Ovary (tissue), 9 donors: ENCODE measurements around the gene BTN1A1. TPM values are rescaled to one million over a fixed set of nuclear protein-coding genes. Genes with fewer than 3 reads are reported as not detected.
"Not testable (repeated sequence)": the region's sequence is repeated elsewhere in the genome, so short reads cannot be mapped to it uniquely, and the experiment has no call there.

Experiments used
- DNase-seq, 5 donors: peaks; one replicate each; pipeline ENCODE4 v3.0.0-alpha.2; 2019 to 2020
- H3K27ac ChIP-seq, 2 donors: fragments of 200-600 bp; one replicate each; pipeline versions ENCODE4 v1.5.1 to v1.8.0; 2019 to 2022
- H3K27me3 ChIP-seq: fragments of 200-600 bp; one replicate; pipeline ENCODE4 v1.8.0; 2022
- H3K36me3 ChIP-seq: fragments of 200-600 bp; sonication (generic); one replicate; pipeline ENCODE4 v1.5.1; 2019
- H3K4me1 ChIP-seq: one replicate; pipeline ENCODE4 v1.8.1; 2013; ENCODE audit warnings: mild to moderate bottlenecking, moderate library complexity; ENCODE audit not compliant: insufficient read depth
- H3K4me3 ChIP-seq: fragments of 200-600 bp; sonication (generic); one replicate; pipeline ENCODE4 v1.5.1; 2017
- H3K9me3 ChIP-seq, 2 donors: fragments of 200-600 bp in 1 of 2; sonication (generic) in 1 of 2; one replicate each; pipeline versions ENCODE4 v1.5.1 to v1.8.1; 2013 to 2019; ENCODE audit warnings: mild to moderate bottlenecking in 1 of 2, moderate library complexity in 1 of 2
- EP300 ChIP-seq: sonication (generic); formaldehyde crosslinking; IDR thresholded peaks from one replicate; pipeline ENCODE4 v1.6.1; 2017; ENCODE audit warnings: antibody characterized with exemption
- POLR2A ChIP-seq: fragments of 450-650 bp; IDR thresholded peaks from one replicate; pipeline ENCODE4 v1.6.1; 2017; ENCODE audit warnings: antibody characterized with exemption, mild to moderate bottlenecking, moderate library complexity
- WGBS, 3 donors: extraction: QIAGEN DNeasy Blood & Tissue Kit in 1 of 3; methylation state at CpG; one replicate each; pipeline versions ENCODE4 v1.1.5 to v1.1.7; 2013 to 2017; 5-methylcytosine and 5-hydroxymethylcytosine counted together
- intact Hi-C, 4 donors: fragments of 100-400 bp; cut with DNase I; formaldehyde crosslinking; loops; one replicate each; pipeline versions ENCODE4 v1.11.0 to v1.15.1; 2022 to 2023
- polyA plus RNA-seq, 2 donors: library from polyadenylated mRNA; stranded (reverse); fragments of 200-250 nt in 1 of 2; fragments of 350-450 nt in 1 of 2; fragmentation: Illumina TruSeq in 1 of 2; extraction: RNeasy Lipid Tissue Mini Kit (QIAGEN cat#74804) in 1 of 2; gene quantifications; one replicate each; pipeline ENCODE4 v1.2.3, GENCODE V29; 2013 to 2014
- total RNA-seq, 7 donors: library from RNA; depleted of rRNA in 2 of 7; stranded (reverse); fragments of >200 nt in 2 of 7; fragmentation: NEBNext Ultra II Directional in 3 of 7; extraction: Animal tissue kit (Norgen Biotek cat#: 25700) in 3 of 7; gene quantifications; one replicate each; pipeline versions ENCODE4 v1.1.0 to v1.2.4, GENCODE V29; 2016 to 2023
- TF ChIP-seq, protein P1 (sequence below), 3 donors: fragments of 450-650 bp in 2 of 3; fragments of 200-600 bp in 1 of 3; IDR thresholded peaks; one replicate each; pipeline versions ENCODE4 v1.5.1 to v1.8.0; 2016 to 2022; ENCODE audit warnings: antibody characterized with exemption in 3 of 3, mild to moderate bottlenecking in 1 of 3
- donor health status: DM: no; HTN: no; CAD: no; lungs with moderate emphysema.
- donor health status: DM: no; HTN: no; CAD: no.
- donor health status: Bipolar disorder and iron deficiency.
- donor health status: DM: yes; HTN: yes; CAD: no.
- donor health status: DM: no; HTN: no; CAD: no.
- donor health status: DM: yes; HTN: yes; CAD: no.

Gene BTN1A1
- total and polyA plus RNA-seq, 9 donors: 0.02 to 0.05 TPM; not detected in 7

GRCh38 chr6:26541579-26541978 lies 41.5 kb downstream of the BTN1A1 start:
- peaks cover 2% of the 10 kb centered on the region for H3K4me1 ChIP-seq
- no peak overlapping the region for H3K27ac ChIP-seq
- no peaks in the 10 kb centered on the region for H3K9me3 ChIP-seq
- no peak for DNase-seq
- no peak overlapping the region for H3K4me3 ChIP-seq
- TF ChIP-seq EP300 (no peak), POLR2A (no peak)
- TF ChIP-seq, protein P1, sequence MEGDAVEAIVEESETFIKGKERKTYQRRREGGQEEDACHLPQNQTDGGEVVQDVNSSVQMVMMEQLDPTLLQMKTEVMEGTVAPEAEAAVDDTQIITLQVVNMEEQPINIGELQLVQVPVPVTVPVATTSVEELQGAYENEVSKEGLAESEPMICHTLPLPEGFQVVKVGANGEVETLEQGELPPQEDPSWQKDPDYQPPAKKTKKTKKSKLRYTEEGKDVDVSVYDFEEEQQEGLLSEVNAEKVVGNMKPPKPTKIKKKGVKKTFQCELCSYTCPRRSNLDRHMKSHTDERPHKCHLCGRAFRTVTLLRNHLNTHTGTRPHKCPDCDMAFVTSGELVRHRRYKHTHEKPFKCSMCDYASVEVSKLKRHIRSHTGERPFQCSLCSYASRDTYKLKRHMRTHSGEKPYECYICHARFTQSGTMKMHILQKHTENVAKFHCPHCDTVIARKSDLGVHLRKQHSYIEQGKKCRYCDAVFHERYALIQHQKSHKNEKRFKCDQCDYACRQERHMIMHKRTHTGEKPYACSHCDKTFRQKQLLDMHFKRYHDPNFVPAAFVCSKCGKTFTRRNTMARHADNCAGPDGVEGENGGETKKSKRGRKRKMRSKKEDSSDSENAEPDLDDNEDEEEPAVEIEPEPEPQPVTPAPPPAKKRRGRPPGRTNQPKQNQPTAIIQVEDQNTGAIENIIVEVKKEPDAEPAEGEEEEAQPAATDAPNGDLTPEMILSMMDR (IDR thresholded peaks at IDR 0.05): no peak
- no peaks in the 10 kb centered on the region for H3K36me3 ChIP-seq
- intact Hi-C loops: no loop called here
- WGBS, 3 donors: 37 to 51% (median 42%) methylated on average over 1 of the region's 1 CpG
- no peaks in the 10 kb centered on the region for H3K27me3 ChIP-seq

DNA sequence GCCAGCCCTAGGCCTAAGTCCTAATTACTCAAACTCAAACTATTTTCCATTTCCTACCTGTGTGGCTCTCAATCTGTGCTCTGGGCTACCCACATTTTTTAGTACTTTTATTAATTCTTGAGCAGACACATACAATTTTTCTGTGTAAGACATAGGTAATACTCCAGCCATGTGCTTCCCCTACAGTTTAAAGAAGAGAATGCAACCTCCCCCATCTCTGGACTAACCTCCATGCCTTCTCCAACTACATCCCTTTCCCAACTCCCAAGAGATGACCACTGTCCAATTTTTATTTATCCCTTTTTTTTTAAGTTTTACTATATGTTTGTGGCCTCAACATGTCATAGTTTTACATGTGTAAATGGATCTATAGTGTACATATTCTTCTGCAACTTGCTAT lies 43.9 kb downstream of the BTN1A1 start:
- H3K27me3 ChIP-seq: no peaks in the 10 kb centered on the region
- no peaks in the 10 kb centered on the region for H3K36me3 ChIP-seq
- H3K9me3 ChIP-seq: no peaks in the 10 kb centered on the region
- DNase-seq: no peak
- intact Hi-C loops: no loop called here
- H3K4me1 ChIP-seq: peaks cover 2% of the 10 kb centered on the region
- no peak overlapping the region for H3K4me3 ChIP-seq
- H3K27ac ChIP-seq: no peak overlapping the region
- TF ChIP-seq EP300 (no peak), POLR2A (no peak)
- TF ChIP-seq, protein P1 (IDR thresholded peaks at IDR 0.05): no peak

- TF ChIP-seq EP300: no peak
- TF ChIP-seq POLR2A: no peak
- TF ChIP-seq, protein P1 (IDR thresholded peaks at IDR 0.05): no peak
- intact Hi-C loops: no loop called here
- no peak overlapping the region for H3K4me3 ChIP-seq
- no peak for DNase-seq
- H3K27ac ChIP-seq: no peak overlapping the region
- no peaks in the 10 kb centered on the region for H3K9me3 ChIP-seq
- H3K27me3 ChIP-seq: no peaks in the 10 kb centered on the region
- H3K4me1 ChIP-seq: no peaks in the 10 kb centered on the region
- H3K36me3 ChIP-seq: no peaks in the 10 kb centered on the region
Observed at GRCh38 chr6:26544473-26544872, 44.4 kb downstream of the BTN1A1 start.

GRCh38 chr6:26545627-26546026 lies 45.5 kb downstream of the BTN1A1 start:
- intact Hi-C loops: no loop called here
- 85 to 90% (median 89%) methylated on average over 6 of the region's 6 CpGs for WGBS, 3 donors

DNA sequence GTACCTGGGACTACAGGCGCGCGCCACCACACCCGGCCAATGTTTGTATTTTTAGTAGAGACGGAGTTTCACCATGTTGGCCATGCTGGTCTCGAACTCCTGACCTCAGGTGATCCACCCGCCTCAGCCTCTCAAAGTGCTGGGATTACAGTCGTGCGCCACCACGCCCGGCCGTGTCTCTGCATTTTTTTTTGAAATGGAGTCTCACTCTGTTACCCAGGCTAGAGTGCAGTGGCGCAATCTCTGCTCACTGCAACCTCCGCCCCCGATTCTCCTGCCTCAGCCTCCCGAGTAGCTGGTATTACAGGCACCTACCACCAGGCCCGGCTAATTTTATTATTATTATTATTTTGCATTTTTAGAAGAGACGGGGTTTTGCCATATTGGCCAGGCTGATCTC lies 47.3 kb downstream of the BTN1A1 start:
- 93 to 94% (median 94%) methylated on average over 18 of the region's 18 CpGs for WGBS, 3 donors
- intact Hi-C loops: not testable (repeated sequence)

More at GRCh38 chr6:26545627-26546026, 45.5 kb downstream of the BTN1A1 start:
- TF ChIP-seq, protein P1 (IDR thresholded peaks at IDR 0.05): no peak
- TF ChIP-seq POLR2A: no peak
- TF ChIP-seq EP300: no peak
- no peaks in the 10 kb centered on the region for H3K36me3 ChIP-seq
- no peaks in the 10 kb centered on the region for H3K4me1 ChIP-seq
- no peak for DNase-seq
- no peak overlapping the region for H3K27ac ChIP-seq
- H3K27me3 ChIP-seq: no peaks in the 10 kb centered on the region
- H3K4me3 ChIP-seq: no peak overlapping the region
- H3K9me3 ChIP-seq: no peaks in the 10 kb centered on the region

More for the DNA sequence above, 47.3 kb downstream of the BTN1A1 start:
- not testable (repeated sequence) for H3K27me3 ChIP-seq, H3K36me3 ChIP-seq, H3K9me3 ChIP-seq, DNase-seq, H3K4me1 ChIP-seq, H3K27ac ChIP-seq, H3K4me3 ChIP-seq
